Esophagus squamous epithelium (tissue), 4 donors: ENCODE results near the gene GZMA.

Experiments
- POLR2A ChIP-seq, 4 donors: fragments of 450-650 bp; IDR thresholded peaks; one replicate each; pipeline ENCODE4 v1.6.1; 2017; ENCODE audit warnings: antibody characterized with exemption in 4 of 4, mild to moderate bottlenecking in 4 of 4, moderate library complexity in 3 of 4
- TF ChIP-seq, protein P1 (sequence below), 6 experiments: fragments of 450-650 bp in 4 of 6; fragments of 200-600 bp in 2 of 6; sonication (generic) in 2 of 6; IDR thresholded peaks; one replicate each; pipeline ENCODE4 v1.5.1; 2016 to 2019; ENCODE audit warnings: antibody characterized with exemption in 6 of 6, mild to moderate bottlenecking in 4 of 6, moderate library complexity in 4 of 6

DNA sequence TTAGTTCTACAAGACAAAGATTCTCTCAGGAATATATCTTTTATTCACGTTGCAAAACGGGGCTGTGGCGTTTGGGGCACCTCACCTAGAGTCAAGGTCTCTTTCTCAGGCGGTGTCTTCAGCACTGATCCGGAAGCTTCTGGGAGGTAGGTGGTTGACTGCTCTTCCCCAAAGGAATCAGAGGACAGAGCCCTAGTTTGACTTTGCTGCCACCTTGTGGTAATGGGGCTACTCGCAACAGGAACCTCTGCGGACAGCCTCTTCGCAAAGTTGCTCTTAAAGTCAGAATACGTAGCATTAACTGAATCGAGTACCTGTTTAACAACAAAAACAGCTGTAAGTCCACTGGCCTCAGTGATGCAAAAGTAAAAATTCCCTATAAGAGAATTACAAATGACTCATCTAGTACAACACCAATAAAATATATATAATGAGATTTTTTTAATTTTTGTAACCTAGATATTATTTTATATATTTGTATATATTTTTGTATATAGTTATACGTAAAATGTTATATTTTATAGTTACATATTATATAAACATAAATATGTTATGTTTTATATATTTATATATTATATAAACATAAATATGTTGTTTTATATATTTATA, 44.2 kb downstream of the GZMA start:
- TF ChIP-seq, protein P1, sequence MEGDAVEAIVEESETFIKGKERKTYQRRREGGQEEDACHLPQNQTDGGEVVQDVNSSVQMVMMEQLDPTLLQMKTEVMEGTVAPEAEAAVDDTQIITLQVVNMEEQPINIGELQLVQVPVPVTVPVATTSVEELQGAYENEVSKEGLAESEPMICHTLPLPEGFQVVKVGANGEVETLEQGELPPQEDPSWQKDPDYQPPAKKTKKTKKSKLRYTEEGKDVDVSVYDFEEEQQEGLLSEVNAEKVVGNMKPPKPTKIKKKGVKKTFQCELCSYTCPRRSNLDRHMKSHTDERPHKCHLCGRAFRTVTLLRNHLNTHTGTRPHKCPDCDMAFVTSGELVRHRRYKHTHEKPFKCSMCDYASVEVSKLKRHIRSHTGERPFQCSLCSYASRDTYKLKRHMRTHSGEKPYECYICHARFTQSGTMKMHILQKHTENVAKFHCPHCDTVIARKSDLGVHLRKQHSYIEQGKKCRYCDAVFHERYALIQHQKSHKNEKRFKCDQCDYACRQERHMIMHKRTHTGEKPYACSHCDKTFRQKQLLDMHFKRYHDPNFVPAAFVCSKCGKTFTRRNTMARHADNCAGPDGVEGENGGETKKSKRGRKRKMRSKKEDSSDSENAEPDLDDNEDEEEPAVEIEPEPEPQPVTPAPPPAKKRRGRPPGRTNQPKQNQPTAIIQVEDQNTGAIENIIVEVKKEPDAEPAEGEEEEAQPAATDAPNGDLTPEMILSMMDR (IDR thresholded peaks at IDR 0.05): peak; percentile 78 to 92 (median 87)
- no peak for TF ChIP-seq POLR2A (IDR thresholded peaks at IDR 0.05)
